Measurements from ENCODE around the gene ADGRF5.
"Not testable (repeated sequence)": the region's sequence is repeated elsewhere in the genome, so short reads cannot be mapped to it uniquely, and the experiment has no call there.

The ADGRF5 gene

DNA sequence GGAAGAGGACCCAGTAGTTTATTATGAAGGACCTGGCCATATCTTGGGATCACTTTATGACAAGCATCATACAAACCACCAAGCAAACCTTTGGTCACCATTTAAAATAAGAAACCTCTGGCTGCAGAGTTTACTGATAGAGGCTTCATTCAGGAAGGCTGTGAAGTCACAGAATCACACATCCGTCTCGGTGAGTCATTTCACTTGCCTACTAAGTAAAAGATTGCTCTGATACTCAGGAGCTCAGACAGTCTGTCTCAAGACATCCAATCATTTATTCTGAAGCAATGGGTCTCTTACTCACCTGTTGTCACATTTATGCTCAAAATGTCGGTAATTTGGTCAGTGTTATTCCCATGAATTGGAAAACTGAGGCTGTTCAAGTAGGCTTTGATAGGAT is 33.7 kb downstream of the ADGRF5 start:
- DNase-seq = no peak

DNA sequence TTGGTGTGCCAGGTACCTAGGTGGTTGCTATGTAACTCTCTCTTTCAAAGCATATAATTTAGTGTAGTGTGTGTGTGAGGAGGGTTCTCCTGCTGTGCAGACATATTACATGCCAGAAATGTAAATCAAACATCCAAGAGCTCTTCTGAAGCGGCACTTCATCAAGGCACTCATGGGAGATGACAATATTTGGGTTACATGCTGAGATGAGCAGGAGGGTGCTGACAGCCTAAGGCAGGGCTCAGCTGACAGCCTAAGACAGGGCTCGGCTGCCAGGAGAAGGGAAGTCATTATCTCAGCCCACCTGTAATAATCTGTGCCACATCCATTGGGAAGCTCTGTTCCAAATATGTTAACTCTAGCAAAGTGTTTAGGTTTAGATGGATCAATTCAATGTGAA is 39.1 kb downstream of the ADGRF5 start:
- no peak for DNase-seq

DNA sequence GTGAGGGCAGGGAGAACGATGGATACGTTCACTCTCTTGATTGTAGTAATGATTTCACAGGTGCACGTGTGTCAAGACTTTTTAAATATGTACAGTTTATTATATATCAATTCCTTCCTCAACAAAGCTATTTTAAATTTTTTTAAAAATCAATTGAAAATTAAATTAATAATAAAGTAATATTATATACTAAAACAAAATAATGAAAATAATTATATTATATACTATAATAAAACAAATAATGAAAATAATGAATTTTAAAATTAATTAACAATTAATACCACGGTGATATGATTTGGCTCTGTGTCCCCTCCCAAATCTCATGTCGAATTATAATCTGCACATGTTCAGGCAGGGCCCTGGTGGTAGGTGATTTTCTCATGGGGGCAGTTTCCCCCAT is 42.7 kb downstream of the ADGRF5 start:
- no peak for DNase-seq

DNA sequence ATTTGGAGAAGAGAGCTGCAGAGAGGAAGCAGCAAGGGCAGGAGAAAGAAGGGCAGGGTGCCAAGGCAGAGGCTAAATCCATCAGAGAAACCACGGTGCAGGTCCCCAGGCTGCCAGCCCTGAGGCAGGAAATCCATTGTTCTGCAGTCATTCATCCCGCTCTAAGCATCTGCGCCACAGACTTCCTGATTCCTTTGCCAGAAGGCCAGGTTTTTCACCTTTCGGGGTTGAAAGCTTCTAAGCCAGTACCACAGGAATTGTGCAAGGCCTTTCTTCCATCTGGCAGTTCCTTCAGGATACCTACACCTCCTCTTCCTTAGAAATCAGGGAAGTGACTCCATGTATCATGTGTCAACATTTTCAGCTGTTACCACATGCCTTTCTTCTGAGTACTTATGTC is 45.6 kb downstream of the ADGRF5 start:
- no peak for DNase-seq

DNA sequence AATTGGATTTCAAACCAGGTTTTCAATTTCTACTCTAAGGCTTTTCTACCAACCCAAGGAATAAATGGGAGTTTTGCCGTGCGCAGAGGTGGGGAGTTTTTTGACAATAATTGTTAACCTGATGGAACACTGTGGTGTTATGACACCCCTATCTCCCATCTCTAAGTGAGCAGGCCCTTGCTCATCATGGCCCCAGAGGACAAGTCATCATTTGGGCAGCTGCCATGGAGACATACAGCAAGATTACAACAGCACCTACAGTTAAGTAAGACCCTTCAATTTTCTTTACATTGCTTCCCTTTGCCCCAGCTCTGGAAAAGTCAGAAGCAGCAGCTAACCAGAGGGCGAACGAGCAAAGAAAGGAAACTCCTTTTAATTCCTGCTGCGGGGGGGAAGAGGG is 54.3 kb downstream of the ADGRF5 start:
- DNase-seq = no peak

DNA sequence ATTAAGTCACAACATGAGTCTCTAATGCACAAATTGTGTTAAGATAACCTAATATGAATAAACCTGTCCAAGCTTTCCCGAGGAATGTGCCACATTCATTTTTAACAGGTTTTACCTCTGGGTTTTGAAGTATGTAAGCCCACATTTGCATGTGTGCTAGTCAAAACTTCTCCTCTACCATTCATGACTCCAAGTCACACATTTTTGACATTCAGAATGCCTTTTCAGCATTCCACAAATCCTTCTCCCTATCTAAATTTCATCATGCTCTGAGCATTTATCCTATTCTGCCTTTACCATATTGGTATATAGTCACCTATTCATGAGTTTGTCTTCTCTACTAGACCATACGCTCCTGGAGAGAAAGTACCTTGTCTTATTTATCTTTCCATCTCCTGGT is 56.5 kb downstream of the ADGRF5 start:
- no peak for DNase-seq

DNA sequence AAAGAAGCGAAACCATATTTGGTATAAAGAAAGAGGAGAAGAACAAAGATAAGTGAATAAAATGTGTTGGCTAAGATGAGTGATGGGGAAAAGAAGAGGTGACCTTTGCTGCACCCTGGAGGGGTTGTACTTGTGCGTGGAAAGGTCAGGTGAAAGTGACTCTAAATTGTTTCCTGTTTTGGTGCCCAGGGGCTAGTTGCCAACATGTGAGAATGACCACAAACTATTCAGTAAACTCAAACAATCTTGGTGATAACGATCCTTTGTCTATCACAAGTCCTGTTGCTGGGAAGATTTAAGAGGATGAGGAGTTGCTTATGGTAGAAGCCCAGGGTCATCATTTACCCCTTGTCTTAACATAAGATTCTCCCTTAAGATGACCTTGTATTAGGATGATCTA is 57.9 kb downstream of the ADGRF5 start:
- no peak for DNase-seq

DNA sequence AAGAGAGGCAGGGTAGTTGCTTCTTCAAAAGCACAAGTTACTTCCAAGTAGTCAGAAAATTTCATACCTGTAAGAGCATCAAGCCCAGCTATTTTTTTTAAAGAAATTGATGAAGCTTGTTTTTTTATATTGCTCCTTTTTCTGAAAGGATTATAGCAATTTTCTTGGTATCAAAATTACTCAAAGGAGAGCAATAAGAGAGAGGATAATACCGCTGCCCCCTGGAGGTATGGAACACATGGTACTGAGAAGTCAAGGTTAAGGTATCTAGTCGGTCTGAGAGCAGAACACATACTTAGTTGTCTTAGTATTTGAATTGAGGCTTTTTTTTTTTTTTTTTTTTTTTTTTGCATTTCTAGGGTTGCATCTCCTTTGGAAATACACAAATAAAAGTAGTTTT is 59.4 kb downstream of the ADGRF5 start:
- no peak for DNase-seq

DNA sequence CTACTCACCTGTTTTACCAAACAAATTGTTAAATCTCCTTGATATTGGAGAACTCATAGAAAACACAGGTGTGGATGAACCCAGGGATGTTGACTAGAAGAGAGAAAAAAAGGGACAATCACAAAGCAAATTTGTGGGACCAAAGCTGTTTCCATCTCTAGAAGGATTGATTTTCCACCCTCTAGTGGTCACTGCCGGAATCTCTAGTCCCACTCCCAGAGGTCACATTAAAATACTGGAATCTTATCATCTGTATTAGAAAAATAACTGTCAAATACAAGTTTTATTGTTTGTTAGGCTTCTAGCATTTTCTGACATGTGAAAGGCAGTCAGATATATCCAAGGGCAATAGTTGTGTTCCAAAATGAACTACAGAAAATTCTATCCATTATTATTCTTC is 65.8 kb downstream of the ADGRF5 start:
- DNase-seq = peak in 1 of 2 donors; percentile 13

DNA sequence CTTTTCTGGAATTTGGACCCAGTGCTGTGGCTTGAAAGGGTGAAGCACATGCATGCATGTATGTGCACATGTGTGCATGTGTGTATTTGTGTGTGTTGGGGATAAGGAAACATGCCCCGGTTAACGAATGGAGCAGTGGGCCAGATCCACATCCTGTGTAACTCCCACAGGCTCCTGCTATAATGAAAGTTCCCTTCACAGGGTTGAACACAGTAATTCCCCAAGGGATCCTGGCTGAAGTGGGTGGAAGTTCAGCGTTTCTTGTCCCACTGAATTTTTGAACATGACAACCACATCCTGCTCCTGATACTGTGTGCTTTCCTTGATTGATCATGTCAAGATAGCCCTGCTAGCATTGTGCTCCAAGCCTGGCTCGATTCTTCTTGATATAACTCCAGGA is 70.2 kb downstream of the ADGRF5 start:
- not testable (repeated sequence) for DNase-seq

DNA sequence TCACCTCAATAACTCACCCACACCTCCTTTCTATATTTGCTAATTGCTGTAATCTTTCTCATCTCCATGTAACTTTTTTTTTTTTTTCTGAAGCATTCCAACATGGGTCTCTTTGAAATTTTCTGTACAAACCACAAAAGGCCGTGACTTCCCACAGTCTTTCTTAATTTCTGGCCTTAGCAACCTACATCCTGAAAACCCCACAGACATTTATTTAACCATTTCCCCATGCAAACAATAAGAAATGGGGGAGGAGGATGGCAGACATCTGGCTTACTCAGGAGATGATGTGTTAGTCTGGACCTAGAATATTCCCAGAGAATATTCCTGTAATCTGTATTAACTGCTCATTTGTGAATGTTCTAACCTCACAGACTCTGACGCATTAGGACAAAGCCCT is 70.9 kb downstream of the ADGRF5 start:
- DNase-seq = no peak

DNA sequence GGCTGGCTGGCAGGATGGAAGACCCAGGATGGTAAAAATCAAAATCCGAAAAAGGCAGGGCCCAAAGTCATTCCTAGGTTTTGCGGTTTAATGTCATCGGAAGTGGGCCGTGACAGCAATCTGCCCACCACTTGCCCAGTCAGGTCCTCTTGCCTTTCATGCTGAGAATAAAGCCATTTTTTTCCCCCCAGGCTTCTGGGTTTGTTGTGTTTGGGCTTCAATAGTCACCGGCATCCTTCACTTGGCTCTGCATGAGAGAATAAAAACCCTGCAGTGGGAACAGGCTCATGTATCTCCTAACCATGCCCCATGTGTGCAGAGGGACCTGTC is 72.4 kb downstream of the ADGRF5 start:
- no peak for DNase-seq

DNA sequence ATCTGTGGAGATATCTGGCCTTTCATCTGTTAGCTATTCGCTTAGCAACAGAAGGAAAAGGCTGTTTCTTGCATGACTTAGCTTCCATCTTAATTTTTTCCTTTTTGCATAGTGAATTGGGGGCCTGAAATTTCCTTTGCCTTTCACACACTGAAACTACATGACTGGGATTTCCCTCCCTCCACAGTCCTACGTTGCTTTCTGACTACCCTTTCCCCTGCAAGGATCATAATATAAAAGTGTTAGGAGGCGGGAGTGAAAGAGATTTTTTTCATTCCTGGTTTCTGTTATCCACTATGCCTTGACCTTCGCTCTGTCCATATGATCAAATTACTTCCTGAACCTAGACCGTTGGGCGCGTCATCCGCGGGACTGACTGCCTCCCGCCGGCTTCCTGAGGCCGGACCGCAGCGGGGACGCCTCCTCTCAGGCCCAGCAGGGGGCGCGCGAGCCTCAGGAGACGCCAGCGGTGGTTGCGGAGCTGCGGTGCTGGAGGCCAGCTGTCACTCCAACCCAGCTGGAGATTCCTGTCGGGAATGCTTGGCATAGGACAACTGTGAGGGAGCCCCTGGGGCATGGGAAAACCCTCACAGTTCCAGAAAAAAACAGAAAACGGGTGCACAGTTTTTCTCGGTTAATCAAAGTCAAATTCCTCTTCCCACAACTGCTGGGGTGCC is 72.9 kb downstream of the ADGRF5 start:
- peak; percentile 33 to 55 for DNase-seq

DNA sequence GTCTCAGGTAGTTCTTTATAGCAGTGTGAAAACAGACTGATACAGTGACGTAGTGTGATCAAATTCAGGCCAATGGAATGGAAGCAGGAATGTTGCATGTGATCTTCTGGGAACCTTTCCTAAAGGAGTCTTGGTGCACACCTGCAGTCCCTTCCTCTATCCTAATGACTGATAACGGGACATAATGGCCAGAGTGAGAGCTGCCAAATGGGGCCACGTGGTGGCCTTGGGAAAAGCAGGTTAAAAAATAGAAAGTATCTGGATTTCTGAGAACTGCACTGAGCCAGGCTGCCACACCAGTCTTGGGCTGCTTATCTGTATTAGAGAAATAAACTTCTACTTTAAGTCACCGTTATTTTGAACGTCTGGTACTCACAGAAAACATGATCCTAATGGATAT is 76.6 kb downstream of the ADGRF5 start:
- no peak for DNase-seq

DNA sequence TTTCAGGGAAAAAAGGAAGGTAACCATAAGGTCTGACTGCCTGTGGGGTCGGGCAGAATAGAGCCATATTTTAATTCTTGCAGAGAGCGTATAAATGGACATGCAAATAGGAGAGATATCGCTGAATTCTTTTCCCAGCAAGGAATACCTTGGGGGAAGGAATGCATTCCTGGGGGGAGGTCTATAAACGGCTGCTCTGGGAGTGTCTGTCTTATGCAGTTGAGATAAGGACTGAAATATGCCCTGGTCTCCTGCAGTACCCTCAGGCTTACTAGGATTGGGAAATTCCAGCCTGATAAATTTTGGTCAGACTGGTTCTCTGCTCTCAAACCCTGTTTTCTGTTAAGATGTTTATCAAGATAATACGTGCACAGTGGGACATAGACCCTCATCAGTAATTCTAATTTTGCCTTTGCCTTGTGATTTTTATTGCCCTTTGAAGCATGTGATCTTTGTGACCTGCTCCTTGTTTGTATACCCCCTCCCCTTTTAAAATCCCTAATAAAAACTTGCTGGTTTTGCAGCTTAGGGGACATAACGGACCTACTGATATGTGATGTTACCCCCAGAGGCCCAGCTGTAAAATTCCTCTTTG is 79.4 kb downstream of the ADGRF5 start:
- DNase-seq = not testable (repeated sequence)

DNA sequence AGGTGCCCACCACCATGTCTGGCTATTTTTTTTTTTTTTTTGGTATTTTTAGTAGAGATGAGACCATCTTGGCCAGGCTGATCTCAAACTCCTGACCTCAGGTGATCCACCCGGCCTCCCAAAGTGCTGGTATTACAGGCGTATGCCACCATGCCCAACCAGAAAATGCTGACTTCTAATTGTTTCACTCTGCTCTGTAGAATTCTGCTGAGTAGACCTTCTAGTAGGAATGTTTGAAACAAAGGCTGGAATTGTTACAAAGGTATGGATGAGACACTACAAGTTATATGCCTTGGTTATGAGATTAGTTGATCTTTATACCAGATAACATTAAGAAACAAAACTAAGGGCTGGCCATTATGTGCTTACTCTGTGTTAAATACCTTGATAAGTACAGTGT is 83.7 kb downstream of the ADGRF5 start:
- no peak for DNase-seq

DNA sequence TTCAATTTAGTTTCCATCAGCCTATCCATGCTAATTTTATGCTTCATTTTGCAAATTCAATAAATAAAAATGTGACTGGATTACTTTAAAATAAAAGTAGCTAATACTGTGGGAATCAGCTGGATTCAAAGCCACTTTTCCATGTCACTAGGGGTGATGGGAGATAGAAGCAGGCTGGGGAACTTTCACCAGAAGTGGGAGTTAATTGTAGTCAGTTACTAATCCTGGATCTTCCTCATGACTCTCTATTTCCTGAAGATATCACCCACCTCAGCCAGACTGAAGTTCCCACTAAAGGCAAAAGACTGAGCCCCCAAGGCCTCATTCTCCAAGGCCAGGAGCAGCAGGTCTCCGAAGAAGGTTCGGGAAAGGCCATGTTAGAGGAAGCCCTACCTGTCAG is 86.7 kb downstream of the ADGRF5 start:
- DNase-seq = not testable (repeated sequence)

DNA sequence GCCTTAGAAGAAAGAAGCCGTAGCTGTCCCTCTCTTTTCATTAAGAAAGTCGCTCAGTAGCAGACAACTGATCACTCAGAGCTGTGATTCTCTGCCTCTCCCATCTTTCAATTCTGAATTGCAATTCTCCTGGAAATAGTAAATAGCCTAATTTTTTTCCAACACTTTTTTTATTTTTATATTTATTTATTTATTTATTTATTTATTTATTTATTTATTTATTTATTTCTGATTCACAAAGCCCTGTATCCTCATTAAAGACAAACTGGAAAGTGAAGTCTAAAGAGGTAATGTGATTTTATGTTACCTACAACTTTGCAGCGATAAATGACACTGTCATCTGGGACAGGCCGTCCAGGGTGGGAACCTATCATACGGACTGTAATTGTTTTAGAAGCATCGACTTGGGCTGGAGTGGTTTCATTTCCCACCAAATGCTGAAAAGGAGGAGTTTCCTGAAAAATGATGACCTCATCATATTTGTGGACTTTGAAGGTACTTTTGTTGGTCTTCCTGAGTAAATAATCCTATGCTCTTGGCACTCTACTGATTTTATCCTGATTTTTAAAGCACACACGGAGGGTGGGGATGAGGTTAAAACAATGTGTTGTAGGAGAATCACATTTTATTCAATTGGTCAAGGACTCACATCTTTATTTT is 87.4 kb downstream of the ADGRF5 start:
- DNase-seq = not testable (repeated sequence)

DNA sequence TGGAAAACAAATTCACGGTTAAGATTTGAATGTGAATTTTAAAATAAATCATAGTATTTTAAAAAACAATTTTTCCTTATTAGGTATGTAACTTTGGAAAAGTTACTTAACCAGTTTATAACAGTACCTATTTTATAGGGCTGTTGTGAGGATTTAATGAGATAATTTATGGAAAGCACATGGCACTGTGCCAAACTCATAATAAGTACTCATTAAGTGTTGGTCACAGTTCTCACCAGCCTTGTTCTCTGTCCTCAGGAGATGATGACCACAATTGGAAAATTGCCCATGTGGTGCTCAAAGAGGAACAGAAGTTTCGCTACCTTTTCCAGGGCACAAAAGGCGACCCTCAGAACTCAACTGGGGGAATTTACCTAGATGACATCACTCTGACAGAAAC is 88.9 kb downstream of the ADGRF5 start:
- DNase-seq = no peak

DNA sequence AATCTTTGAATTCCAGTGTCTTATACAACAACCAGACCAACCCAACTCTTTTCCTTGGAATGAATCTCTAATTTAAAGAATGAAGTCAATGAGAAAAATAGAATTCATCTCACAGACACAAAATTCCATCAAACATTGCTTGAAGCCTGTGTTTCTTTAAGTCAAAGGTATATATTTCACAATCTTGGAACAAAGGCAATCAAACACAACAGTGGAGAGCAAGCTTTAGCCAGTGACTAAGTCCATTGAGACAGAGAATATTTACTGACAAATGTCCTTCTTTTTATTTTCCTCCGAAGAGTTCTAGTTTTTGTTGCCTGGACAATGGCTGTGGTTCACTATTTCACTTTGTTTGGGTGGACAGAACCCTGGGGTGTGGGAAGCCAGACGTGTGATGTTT is 92.8 kb downstream of the ADGRF5 start:
- no peak for DNase-seq

DNA sequence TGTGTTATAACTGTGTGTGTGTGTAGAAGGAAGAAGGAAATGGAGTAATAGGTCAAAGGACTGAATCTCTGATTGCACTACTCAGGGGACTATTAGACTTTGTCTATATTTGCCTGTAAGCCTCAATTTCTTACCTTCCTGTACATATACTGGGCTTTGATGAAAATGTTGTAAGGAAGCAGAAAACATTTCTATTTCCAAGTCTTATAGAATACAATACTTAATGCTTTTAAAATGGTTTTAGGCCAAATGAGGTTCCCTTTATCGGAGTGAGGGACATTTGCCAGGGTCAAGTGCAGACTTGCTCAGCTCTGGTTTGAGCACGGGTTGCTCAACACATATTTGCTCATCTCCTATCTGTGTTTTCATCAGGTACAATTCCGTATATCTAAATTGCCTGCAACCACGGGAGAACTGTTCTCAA is 100.3 kb downstream of the ADGRF5 start:
- no peak for DNase-seq

DNA sequence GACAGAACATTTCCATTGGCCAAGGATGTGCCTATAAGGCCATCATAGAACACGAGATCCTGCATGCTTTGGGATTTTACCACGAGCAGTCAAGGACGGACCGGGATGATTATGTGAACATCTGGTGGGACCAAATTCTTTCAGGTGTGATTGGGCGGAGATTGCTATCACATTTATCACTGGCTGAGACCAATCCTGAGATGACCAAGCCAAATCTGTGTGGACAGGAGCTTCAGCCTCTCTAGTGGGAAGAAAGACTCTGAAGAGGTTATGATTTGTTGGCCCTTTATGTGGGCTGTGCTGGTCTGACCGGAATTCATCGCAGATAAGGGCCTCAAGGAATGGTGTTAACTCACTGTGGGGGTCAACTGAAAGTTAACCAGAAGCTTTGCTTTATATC is 102.2 kb downstream of the ADGRF5 start:
- no peak for DNase-seq

DNA sequence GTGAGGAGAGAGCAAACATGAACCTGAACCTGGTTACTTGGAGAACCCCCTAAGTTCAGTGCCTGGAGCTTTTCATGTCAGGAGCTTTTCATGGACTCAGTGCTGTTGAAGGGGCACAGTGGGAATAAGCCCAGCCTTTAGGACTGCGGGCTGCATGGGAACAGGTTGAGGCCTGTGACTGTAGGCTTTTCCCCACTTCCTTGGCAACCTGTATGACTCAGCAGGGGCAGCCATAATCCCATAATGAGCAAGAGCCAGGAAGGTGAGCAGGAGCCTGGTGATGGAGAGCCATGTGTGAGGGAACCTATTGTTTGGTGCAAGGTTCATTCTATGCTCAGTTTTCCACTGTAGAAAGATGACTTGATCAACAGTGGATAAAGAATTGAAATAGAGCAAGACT is 105.1 kb downstream of the ADGRF5 start:
- DNase-seq = no peak

DNA sequence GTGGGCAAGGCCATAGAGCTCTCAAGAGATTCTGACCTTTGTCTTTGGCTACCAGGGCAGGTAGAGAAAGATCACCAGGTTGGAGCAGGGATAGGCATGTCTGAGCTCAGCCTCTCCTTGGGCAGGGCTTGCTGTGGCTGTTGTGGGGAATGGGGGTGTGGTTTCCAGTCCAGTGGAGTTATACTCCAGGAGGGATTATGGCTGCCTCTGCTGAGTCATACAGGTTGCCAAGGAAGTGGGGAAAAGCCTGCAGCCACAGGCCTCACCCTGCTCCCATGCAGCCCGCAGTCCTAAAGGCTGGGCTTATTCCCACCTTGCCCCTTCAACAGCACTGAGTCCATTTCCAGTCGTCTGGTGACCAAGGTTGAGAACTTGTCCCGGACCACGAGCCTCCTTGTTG is 106.6 kb downstream of the ADGRF5 start:
- no peak for DNase-seq

DNA sequence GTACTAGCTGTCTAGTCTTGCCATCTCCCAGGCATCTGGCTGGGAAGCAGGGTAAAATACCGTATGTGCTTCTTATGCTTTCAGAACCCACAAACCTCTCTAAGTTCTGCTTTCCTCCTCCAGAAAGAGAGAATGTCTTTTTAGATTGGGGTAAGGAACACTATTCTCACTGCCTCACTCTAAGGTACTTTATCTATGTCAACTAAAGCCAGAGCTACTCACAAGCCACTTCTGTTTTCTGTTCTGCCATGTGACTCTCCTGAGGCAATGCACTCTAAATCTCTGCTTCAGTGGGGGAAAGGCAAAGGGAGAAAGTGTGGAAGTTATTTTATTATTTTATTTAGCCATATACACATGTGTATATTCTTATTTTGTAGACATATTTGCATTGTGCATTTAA is 112.9 kb downstream of the ADGRF5 start:
- DNase-seq = no peak

All from CD4-positive, alpha-beta T cell treated with Interleukin-4 for 1 hour (primary cell).